GM12864 (cell line): ENCODE measurements around the gene EDNRA.

Experiments
- DNase-seq: peaks from one replicate; pipeline ENCODE4 v3.0.0-alpha.2; 2011; ENCODE audit warnings: low read depth
- H3K4me3 ChIP-seq: 2 replicates; pipeline ENCODE4 v1.5.1; 2011; ENCODE audit warnings: mild to moderate bottlenecking, low read depth, low read length, control low read depth
- TF ChIP-seq, protein P1 (sequence below): IDR thresholded peaks from 2 replicates; pipeline ENCODE4 v1.5.1; 2011; ENCODE audit warnings: low read depth, mild to moderate bottlenecking, moderate library complexity, low read length, control low read depth, inconsistent platforms; ENCODE audit errors: missing control alignments

EDNRA gene

DNA sequence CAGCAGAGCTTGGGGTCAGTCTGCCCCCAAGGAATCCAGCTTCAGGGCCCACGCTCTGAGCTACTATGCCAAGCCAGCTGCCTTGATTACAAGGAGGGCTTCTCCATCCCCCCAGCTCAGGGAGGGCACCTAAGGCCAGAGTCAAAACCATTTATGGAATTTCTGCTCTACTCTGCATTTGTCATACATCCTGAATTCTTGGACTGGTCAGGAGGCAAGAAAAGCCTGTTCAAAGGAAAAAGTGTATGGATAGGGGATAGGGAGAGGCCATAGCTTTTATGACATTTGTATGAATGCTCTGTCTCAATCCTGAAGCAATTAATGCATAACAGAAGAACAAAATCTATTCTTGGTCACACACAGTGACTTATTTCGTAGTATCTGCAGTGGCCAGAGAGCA, 32.2 kb downstream of the EDNRA start:
- no peak for DNase-seq
- TF ChIP-seq, protein P1, sequence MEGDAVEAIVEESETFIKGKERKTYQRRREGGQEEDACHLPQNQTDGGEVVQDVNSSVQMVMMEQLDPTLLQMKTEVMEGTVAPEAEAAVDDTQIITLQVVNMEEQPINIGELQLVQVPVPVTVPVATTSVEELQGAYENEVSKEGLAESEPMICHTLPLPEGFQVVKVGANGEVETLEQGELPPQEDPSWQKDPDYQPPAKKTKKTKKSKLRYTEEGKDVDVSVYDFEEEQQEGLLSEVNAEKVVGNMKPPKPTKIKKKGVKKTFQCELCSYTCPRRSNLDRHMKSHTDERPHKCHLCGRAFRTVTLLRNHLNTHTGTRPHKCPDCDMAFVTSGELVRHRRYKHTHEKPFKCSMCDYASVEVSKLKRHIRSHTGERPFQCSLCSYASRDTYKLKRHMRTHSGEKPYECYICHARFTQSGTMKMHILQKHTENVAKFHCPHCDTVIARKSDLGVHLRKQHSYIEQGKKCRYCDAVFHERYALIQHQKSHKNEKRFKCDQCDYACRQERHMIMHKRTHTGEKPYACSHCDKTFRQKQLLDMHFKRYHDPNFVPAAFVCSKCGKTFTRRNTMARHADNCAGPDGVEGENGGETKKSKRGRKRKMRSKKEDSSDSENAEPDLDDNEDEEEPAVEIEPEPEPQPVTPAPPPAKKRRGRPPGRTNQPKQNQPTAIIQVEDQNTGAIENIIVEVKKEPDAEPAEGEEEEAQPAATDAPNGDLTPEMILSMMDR = no peak
- no peak overlapping the region for H3K4me3 ChIP-seq

DNA sequence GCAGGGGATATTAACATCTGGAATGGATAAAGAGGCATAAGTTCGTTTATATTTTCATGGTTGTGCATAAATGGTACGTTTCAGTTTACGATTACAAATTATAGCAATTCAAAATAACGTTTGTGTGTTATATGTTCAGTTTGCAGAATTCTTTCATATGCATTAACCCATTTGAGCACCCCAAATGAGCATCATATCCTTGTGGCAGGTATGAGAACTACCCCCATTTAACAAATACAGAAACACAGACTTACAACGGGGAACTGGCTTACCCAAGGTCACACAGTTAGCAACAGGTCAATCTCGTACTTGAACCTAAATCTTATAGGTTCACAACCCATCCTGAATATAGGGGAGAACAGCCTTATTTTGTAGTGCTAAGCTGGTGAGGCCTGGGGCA, 33.1 kb downstream of the EDNRA start:
- TF ChIP-seq, protein P1 = no peak
- no peak overlapping the region for H3K4me3 ChIP-seq
- DNase-seq = no peak

DNA sequence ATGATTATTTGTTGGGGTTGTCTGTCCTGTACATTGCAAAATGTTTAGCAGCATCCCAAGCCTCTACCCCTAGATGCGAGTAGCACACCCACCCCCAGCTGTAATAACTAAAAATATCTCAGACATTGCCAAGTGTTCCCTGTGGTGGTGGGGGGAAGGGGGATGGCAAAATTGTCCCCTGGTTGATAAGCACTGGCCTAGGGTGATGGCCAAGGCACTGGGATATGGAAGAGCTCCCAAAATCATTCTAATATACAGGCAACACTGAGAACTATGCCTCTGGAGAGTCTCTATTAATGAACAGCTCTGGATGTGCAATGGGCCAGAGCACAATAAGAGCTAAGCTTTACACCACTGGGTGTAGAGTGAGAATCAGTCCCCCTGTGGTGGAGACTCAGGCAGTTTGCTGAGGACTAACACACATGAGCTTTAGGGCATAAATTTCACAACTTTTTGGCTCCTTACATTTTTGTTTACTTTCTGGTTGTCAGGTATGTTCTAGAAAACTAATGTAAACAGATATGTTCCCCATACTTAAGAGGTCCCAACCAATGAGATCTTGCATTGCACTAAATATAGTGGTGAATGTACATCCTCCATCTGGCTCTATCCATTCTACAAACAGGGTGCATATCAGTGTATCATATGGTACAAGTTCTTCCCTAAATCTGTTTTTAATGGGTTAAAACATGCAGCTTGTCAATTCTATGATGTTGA, 34.5 kb downstream of the EDNRA start:
- TF ChIP-seq, protein P1 = no peak
- H3K4me3 ChIP-seq = no peak overlapping the region
- DNase-seq = no peak

DNA sequence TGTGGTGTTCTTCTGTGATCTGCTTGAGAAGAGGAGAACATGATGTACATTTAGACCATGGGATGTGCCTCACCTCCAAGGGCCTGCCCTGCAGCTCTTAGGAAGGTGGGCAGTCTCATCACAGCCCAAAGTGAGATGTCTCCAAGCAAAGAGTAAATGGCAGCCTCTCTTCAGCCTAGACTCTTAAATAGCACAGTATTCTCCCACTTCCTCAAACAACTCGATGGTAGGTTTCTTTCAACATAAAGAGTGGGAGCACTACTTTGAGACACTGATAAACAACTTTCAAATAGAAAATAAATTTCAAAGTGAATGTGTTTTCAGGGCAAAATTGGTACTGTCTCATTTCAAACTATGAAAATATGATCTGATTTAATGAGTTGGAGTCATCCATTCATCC, 35.2 kb downstream of the EDNRA start:
- H3K4me3 ChIP-seq = no peak overlapping the region
- TF ChIP-seq, protein P1 = no peak
- DNase-seq = no peak

DNA sequence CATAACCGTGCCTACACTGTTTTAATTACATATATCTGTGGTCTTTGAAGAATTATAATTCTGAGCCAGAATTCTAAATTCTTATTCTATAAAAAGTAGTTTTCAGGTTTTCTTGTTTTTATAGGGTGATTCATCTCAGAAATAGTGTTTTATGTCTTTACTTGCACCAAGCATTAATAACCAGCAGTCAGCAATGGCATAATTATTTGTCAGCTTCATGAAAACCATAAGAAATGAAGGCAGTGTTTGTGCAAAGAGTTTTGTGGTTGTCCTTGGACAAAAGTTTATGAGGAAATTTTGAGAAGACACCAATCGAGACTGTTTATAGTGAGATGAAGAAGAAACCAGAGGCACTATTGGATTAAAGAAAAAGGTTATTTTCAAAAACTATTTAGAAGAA, 37.2 kb downstream of the EDNRA start:
- TF ChIP-seq, protein P1 = no peak
- DNase-seq = no peak
- H3K4me3 ChIP-seq = no peak overlapping the region

DNA sequence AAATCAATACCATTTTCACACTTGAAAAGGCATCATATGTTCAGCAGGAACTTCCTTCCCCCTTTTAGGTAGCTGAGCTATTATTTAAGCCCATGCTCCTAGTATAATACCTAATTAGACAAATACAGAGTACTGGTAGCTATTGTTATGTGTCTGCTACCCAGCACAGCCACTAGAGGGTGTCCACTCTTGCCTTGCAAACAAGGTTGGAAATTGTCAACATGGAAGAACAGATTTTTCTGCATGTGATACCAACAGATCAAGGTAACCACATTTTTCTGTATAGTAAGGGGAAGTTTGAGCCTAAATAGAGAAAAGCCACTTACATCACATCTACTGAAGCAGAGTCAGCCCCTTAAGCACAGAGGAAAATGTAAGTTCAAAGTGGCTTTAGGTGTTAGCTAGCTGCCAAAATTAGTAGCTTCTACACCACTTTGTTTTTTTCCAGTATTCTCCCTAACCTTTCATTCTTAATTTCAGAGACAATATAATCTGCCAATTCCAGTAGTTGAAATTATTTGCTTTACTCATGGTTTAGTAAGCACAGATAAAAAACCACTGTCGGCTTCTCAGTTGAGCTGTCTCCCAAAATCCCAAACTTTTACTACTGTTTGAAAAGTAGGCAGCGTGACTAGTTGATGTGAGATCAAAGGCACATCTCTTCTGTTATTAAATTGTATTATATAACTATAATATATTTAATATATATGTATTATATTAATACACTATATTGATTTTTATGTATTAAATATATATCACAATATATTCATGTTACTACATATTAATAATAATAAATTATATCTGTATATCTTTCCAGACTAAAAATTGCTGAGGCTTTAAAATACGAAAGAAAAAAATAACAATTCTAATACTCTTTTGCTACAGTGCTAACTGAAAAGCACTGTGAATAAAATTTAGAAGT, 38.2 kb downstream of the EDNRA start:
- peak; percentile 50 for DNase-seq
- no peak overlapping the region for H3K4me3 ChIP-seq
- TF ChIP-seq, protein P1 = peak; percentile 95
